Measurements from ENCODE around the gene OTUD6A.

- TF ChIP-seq EZH2phosphoT487 (IDR thresholded peaks at IDR 0.05; ENCODE audit: borderline replicate concordance) = no peak
- no peak for TF ChIP-seq CTCF (conservative IDR thresholded peaks at IDR 0.05; ENCODE audit: low read length)
These were observed 36.8 kb upstream of the OTUD6A start for GRCh38 chrX:70025464-70025863.

Data from Loucy (cell line).